ENCODE data around the gene ETFRF1. TPM values are rescaled to one million over a fixed set of nuclear protein-coding genes. Genes with fewer than 3 reads are reported as not detected.
A peak's percentile ranks its signal among the peaks of the same experiment; 100 is the strongest.

Gene ETFRF1
- total RNA-seq, 2 donors from 2014 or later, result 21.8 to 39.1 TPM

GRCh38 chr12:25248732-25249131 lies 53.7 kb downstream of the ETFRF1 start:
- H3K4me1 ChIP-seq (ENCODE audit: control insufficient read depth in 1 of 2, low read depth in 2 of 2), result peaks cover 7 to 21% of the 10 kb centered on the region in 2 donors
- H3K27me3 ChIP-seq (replicated peaks; ENCODE audit: insufficient read depth), result no peaks in the 10 kb centered on the region
- H3K4me3 ChIP-seq, result no peak overlapping the region
- H3K36me3 ChIP-seq, result no peaks in the 10 kb centered on the region
- no peak overlapping the region for H3K27ac ChIP-seq
- no peak for TF ChIP-seq CTCF (IDR thresholded peaks at IDR 0.05)
- DNase-seq (ENCODE audit: low spot score), result no peak
- no peak for ATAC-seq (ENCODE audit: insufficient number of reproducible peaks, low FRiP score, low read depth)
- no peaks in the 10 kb centered on the region for H3K9me3 ChIP-seq

GRCh38 chr12:25249931-25250738 lies 55.1 kb downstream of the ETFRF1 start:
- Histone ChIP-seq H3K27ac (peak overlapping the region; percentile 74 to 89), H3K9me3 (no peaks in the 10 kb centered on the region), H3K4me3 (peak overlapping the region; percentile 98), H3K27me3 (replicated peaks; ENCODE audit: insufficient read depth) (no peaks in the 10 kb centered on the region), H3K4me1 (ENCODE audit: control insufficient read depth in 1 of 2, low read depth in 2 of 2) (peaks cover 7 to 21% of the 10 kb centered on the region in 2 donors), H3K36me3 (no peaks in the 10 kb centered on the region)
- no peak for ATAC-seq (ENCODE audit: insufficient number of reproducible peaks, low FRiP score, low read depth)
- no peak for DNase-seq (ENCODE audit: low spot score)
- TF ChIP-seq CTCF (IDR thresholded peaks at IDR 0.05), result no peak

- peaks cover 7 to 21% of the 10 kb centered on the region in 2 donors for H3K4me1 ChIP-seq (ENCODE audit: control insufficient read depth in 1 of 2, low read depth in 2 of 2)
- peak within 1 kb of the TSS; percentile 98 for H3K4me3 ChIP-seq
- no peaks in the 10 kb centered on the region for H3K9me3 ChIP-seq
- ATAC-seq (ENCODE audit: insufficient number of reproducible peaks, low FRiP score, low read depth), result peak; percentile 93
- no peak for TF ChIP-seq CTCF (IDR thresholded peaks at IDR 0.05)
- H3K27me3 ChIP-seq (replicated peaks; ENCODE audit: insufficient read depth), result no peaks in the 10 kb centered on the region
- DNase-seq (ENCODE audit: low spot score), result peak; percentile 91
- H3K36me3 ChIP-seq, result no peaks in the 10 kb centered on the region
- H3K27ac ChIP-seq, result peak within 1 kb of the TSS; percentile 74 to 89
Measured at GRCh38 chr12:25250744-25251730, 56.0 kb downstream of the ETFRF1 start, which contains the start of gene KRAS. KRAS (minus strand) TSS chr12:25250929.

GRCh38 chr12:25251769-25252168 lies 56.7 kb downstream of the ETFRF1 start:
- ATAC-seq (ENCODE audit: insufficient number of reproducible peaks, low FRiP score, low read depth) (no peak), DNase-seq (ENCODE audit: low spot score) (no peak)
- H3K4me1 ChIP-seq (ENCODE audit: control insufficient read depth in 1 of 2, low read depth in 2 of 2), result peaks cover 7 to 21% of the 10 kb centered on the region in 2 donors
- TF ChIP-seq CTCF (IDR thresholded peaks at IDR 0.05), result no peak
- H3K27me3 ChIP-seq (replicated peaks; ENCODE audit: insufficient read depth), result no peaks in the 10 kb centered on the region
- no peaks in the 10 kb centered on the region for H3K9me3 ChIP-seq
- peak overlapping the region; percentile 74 to 89 for H3K27ac ChIP-seq
- H3K36me3 ChIP-seq, result no peaks in the 10 kb centered on the region
- peak overlapping the region; percentile 98 for H3K4me3 ChIP-seq

GRCh38 chr12:25252946-25253345 lies 57.9 kb downstream of the ETFRF1 start:
- ATAC-seq (ENCODE audit: insufficient number of reproducible peaks, low FRiP score, low read depth), result no peak
- Histone ChIP-seq H3K27ac (no peak overlapping the region), H3K9me3 (no peaks in the 10 kb centered on the region), H3K4me3 (no peak overlapping the region), H3K27me3 (replicated peaks; ENCODE audit: insufficient read depth) (no peaks in the 10 kb centered on the region), H3K4me1 (ENCODE audit: control insufficient read depth in 1 of 2, low read depth in 2 of 2) (peaks cover 7 to 21% of the 10 kb centered on the region in 2 donors), H3K36me3 (no peaks in the 10 kb centered on the region)
- no peak for TF ChIP-seq CTCF (IDR thresholded peaks at IDR 0.05)
- DNase-seq (ENCODE audit: low spot score), result no peak

All from thoracic aorta (tissue), 2 donors.